GM19395 (cell line): Measurements from ENCODE around the gene FARP1.

Source experiments
- ATAC-seq: cut with Tn5 transposase; IDR thresholded peaks from one replicate; pipeline ENCODE4 v1.9.1; 2021; ENCODE audit warnings: mild to moderate bottlenecking, moderate library complexity; ENCODE audit not compliant: unreplicated experiment

The FARP1 gene

DNA sequence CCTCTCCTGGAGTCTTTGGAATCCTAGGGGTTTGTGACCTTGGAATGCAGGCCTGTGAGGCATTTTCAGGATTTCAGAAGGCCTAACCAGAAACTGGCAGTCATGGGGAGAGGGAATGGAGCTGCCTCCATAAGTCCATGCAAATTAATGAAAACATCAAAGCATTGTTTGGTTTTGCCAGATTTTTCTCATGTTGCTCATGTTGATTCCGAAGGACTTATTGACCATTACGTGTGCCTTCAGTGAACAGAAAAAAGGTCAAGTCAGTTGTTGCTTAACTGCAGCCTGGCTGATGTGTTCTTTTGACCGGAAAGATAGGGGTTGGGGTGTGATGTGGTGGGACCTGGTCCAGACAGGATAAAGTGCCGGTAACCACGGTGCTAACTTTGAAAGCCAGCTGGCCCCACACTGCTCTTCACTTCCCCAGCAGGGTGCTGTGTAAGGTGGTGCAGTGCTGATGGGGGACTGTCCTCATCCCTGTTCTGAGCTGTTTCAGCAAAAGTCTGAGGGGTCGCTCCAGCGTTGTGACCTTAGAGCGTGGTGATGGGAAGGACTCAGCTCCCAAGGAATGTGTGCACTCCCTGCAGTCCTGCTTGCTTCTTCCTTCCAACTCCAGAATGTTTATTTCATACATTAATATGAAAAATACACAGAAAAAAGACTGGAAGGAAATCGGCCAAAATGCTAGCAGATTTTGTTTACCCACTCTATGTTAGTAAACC lies 30.7 kb downstream of the FARP1 start:
- ATAC-seq, result no peak

DNA sequence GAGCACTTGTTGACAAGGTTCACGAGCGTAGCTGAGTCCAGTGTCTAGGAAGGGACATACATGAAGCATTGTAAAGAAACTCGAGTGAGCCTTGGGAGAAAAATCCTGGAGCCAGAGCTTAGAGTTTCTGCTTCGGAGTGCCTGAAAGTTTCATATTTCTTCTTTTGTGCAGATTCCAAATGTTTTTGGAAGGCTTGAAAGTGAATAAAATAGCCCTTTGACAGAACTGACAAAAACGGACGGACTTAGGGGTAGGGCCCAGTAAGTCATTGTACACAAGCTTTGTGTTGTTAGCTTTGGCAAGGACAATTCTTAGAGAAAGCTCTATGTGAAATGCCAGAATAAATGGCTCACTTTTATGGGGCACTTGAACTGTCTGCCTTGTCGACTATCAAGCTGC lies 31.4 kb downstream of the FARP1 start:
- no peak for ATAC-seq

DNA sequence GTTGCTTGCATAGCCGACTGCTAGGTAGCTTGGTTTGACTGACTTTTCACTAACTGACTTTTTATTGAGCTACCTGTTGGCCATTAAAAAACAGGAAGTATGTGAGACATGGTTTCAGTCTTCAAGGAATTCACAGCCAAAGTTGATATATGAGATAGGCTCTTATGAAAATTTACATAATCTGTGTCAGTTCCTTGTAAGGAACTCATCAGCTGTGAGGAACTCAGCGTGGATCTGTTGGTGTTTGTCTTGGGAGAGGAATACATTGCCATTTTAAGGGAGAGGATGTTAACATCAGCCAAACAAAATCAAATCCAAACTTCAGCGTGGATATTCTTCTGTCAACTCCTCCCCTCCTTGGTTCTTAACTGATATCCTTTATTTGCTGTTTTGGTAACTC lies 32.1 kb downstream of the FARP1 start:
- ATAC-seq, result no peak

DNA sequence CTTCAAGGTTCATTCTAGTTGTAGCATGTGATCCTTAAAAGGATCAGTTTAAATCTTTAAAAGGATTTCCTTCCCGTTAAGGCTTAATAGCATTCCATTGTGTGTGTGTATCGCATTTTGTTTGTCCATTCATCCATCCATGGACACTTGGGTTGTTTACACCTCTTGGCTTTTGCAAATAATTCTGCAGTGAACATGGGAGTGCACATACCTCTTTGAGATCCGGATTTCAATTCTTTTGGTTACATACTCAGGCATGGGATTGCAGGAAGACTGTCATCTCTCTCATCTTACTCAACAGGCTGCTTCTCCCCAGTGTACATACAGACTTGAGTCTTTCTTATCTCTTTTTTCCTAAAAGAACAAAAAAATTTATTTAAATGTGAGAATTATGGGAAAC lies 32.9 kb downstream of the FARP1 start:
- ATAC-seq, result no peak

DNA sequence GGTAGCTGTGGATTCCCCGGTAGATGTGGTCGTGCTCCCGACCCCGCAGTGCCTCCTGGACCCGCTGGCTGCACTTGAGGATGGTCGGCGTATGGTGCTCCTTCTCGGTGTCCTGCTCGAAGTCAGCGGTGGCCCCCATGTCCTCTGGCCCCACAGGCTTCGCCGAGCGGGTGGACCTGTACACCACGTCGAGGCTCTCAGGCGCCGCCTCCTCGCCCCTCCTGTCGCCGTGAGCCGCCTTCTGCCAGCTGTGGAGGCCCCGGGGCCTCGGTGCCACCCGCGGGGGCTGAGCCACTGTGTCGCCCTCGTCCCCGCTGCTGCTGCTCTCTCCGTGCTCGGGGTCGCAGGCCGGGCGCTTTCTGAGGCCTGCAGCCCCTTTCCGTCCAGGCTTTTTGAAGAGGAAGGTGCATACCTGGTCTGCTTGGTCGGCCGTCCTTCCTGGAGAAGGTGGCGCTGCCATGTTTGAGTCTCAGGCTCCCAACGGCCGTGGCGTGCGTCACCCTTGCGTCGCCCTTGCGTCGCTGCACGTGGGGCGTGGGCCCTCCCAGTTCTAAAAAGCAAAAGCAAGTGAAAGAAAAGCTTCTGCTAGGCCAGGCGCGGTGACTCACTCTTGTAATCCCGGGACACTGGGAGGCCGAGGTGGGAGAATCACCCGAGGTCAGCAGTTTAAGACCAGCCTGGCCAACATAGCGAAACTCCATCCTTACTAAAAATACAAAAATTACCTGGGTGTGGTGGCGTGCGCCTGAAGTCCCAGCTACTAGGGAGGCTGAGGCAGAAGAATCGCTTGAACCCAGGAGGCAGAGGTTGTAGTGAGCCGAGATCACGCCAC lies 34.1 kb downstream of the FARP1 start, which contains the start of gene RNF113B:
RNF113B (minus strand) TSS at position 493 of the 832 bp plus-strand sequence; CDS start at position 460, 33 bp downstream.
- ATAC-seq, result no peak

DNA sequence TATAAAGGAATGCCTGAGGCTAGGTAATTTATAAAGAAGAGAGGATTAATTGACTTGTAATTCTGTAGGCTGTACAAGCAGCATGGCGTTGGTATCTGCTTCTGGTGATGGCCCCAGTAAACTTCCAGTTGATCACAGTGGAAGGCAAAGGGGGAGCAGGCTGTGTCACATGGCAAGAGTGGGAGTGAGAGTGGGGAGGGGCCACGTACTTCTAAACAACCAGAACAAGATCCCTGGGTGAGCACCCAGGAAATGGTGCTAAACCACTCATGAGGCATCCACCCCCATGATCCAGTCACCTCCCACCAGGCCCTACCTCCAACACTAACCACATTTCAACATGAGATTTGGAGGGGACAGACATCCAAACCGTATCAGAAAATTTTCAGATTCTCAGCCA lies 37.2 kb downstream of the FARP1 start:
- ATAC-seq, result no peak

DNA sequence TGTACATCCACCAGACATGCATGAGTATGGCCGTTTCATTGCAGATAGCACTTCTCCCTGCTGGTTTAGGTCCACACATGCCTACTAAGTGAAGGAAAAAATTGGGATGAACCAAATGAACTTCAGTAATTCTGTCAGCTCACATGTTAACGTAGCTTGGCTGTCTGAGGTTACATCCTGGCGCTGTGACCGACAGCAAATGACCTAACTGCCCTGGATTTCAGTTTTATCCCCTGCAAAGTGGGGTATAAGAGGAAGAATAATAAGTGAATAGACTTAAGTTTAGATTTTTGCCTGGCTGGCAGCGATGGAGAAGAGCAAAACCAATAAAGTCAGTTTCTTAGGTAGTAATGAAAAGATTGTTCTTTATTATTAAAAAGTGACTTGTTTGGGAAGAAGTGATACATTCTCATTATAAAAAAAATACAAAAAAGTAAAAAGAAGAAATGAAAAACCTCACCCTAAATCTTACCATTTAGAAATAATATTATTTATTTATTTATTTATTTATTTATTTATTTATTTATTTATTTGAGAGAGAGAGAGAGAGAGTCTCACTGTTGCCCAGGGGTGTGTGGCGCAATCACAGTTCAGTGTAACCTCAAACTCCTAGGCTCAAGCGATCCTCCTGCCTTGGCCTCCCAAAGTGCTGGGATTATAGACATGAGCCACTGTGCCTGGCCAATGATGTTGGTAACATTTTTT lies 38.4 kb downstream of the FARP1 start:
- ATAC-seq, result no peak

DNA sequence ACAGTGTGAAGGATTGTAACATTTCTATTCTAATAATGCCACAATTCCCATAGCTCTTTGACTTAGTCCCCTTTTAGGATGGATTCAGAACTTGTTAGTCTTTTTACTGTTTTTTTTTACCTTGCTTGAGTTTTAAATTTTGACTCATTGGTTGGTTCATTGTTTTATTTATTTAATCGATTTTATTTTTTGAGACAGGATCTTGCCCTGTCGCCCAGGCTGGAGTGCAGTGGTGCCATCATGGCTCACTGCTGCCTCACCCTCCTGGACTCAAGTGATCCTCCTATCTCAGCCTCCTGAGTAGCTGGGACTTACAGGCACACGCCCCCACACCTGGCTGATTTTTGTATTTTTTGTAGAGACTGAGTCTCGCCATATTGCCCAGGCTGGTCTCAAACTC lies 39.3 kb downstream of the FARP1 start:
- no peak for ATAC-seq

DNA sequence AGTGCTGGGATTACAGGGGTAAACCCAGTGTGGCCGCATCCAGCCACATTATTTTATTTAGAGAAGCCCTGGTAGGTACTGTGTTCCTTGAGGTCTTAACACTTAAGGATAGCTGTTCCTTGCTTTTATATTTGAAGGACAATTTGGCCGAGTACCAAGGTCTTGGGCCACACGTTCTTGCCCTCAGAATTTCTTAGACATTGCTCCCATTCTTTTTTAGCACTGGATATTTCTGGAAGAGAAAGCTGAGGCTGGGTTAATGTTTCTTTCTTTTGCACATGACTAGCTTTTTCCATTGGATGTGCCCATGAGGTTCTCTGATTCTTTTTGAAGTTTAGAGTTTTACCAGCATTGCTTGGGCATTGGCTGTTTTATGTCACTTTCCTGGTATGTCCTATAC lies 39.7 kb downstream of the FARP1 start:
- ATAC-seq, result no peak

DNA sequence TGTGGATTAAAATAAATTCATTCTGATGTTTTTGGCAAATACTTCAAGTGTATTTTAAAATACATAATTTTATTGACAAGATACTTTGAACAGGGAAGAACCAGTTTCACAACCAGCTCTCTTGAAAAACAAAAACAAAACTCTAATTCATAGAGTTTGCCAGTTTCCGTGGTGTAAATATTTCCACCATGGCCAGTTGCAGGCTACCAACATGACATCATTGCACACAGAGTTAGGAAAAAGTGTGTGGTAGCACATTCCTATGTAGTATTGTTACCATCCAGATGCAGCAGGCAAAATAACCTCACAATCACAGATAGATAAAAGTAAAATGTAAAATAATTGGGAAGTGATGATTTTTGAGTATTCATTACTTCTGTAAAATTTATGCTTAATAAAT lies 41.9 kb downstream of the FARP1 start:
- no peak for ATAC-seq

DNA sequence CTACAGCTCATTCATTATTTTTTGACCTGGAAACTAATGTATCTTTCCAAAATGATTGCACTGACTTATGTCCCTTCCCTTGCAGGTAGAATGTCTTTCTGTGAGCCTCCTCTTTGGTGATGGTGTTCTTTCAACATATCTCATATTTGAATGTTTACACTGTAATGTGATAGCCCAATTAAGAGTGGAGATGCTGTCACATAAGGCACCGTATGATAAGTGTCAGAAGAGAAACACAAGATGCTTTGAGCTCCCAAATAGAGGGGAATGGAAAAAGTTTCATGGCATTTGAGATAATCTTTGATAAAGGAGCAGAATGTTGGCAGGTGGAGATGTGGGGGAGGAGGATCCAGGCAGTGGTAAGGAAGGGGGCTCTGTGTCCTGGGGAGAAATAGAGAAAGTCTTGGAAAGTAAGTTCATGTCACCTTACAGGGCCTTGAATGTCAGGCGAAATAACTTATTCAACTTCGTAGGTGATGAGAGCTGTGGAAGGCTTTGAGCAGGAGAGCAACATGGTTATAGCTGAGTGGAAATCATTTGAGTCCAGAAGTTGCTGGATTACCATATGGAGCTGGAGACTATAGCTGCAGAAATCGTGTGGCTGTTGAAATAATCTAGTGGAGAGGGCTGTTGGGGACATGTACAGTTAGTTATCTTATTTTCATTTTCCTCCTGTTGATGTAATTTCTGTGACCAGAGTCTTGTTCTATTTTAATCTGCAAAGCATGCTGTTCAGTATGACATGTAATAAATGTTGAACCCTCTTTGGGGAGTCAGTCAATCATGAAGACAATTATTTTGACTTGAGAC lies 44.5 kb downstream of the FARP1 start:
- no peak for ATAC-seq

DNA sequence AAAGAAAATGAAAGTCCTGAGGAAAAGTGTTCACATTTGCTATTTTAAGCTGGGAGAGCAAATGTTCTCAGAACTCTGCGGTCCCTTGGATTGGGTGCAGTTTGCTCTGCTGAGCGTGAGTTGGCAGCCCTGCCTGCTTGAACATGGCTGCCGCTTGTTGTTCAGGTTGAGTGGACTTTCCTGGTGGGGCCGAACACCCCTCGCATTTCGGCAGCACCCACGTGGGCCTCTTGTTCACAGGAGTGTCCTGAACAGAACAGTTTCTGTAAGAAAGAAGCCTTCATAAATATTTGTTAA lies 45.0 kb downstream of the FARP1 start:
- no peak for ATAC-seq

DNA sequence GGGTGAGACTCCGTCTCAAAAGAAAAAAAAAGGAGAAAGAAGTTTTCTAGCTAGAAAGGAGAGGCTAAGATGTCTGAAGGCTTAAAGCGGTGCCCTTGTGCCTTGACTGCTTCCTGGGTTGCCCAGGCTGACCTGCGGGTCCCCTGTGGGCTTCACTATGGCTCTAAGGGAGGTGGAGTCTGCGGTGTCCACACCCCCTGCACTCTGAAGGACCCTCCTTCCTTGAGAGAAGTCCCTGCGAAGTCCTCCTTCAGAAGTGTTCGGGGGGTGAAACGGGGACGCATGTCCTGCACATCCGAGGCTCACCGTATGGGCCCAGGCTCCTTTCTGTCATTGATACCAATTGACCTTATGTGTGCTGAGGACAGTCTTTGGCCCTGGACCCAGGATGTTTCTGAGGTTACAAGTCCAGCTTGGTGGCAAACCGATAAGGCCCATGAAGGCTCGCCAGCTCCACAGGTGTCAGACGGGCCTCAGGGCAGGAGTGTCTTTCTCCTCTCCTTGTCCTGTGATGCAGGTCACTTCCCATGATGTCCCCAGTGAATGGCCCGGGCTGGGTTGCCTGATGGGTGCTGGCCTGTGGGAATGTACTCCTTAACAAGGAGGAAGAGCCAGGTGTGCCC lies 45.8 kb downstream of the FARP1 start:
- no peak for ATAC-seq

DNA sequence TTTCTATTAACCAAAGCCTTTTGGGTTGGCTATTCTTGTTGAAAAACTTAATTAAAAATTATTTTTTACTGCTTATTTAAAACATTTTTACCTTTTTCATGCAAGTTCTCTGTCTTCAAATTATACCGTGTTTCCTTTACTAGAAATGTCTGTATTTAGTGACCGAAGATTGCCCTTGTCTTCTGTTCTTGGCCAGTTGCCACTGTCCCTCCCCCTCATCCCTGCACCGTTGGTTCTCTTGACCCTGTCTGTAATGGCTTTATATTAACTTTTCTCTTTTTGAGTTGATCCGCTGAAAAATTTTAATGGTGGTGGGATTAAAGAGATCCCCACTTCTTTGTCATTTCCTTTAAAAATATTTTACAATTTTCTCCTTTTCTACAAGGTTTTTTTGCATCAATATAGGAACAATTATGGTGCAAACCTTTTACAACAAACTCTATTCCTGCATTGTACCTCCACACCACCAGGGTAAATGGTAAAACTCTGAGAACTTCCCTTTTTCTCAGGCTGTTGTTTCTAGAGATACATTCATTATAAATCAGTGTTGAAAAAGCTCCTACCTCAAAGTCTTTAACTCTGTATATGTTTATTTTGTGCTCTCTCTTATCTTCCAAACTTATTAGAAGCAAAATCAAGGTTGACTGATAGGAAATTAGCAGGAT lies 47.1 kb downstream of the FARP1 start:
- no peak for ATAC-seq

DNA sequence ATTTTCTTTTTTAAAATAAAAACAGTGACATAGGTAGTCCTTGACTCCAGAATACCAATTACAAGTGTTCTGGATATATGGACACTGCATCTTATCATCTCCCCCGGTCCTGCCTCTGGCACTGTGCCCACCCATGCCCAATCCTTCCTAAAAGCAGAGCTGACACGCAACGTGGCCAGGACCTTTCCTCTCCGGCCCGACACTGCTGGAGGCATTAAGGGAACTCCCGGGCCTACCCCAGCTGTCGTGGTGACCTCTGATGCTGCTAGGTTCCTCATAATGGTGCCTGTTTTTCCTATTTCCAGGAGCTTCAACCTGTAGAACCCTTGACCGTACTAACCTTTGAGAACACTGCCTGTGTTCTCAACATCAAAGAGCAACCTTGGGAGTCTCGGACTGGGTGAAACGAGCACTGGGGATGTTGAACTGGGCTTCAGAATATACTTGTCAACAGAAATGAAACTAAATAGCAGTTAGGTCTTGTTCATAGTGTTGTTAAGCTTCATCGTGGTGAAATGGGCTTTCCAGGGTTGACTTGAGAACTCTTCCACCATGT lies 48.1 kb downstream of the FARP1 start:
- ATAC-seq, result no peak

DNA sequence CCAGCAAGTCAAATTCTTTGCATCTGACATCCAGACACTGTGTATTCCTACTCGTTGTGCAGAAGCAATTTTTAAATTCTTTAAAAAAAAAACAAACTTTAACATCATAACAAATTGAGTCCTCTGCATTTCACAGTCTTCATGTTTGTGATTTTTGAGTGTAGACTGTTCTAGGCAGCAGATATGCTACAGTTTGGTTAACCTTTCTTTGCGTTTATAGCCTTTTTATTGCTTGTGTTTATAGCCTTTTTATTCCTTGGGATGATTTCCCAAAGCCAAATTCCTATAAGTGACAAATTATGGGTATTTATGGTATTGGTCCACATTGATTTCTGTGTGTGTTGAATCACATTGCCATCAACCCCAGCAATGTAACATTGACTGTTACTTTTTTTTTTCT lies 49.1 kb downstream of the FARP1 start:
- no peak for ATAC-seq

DNA sequence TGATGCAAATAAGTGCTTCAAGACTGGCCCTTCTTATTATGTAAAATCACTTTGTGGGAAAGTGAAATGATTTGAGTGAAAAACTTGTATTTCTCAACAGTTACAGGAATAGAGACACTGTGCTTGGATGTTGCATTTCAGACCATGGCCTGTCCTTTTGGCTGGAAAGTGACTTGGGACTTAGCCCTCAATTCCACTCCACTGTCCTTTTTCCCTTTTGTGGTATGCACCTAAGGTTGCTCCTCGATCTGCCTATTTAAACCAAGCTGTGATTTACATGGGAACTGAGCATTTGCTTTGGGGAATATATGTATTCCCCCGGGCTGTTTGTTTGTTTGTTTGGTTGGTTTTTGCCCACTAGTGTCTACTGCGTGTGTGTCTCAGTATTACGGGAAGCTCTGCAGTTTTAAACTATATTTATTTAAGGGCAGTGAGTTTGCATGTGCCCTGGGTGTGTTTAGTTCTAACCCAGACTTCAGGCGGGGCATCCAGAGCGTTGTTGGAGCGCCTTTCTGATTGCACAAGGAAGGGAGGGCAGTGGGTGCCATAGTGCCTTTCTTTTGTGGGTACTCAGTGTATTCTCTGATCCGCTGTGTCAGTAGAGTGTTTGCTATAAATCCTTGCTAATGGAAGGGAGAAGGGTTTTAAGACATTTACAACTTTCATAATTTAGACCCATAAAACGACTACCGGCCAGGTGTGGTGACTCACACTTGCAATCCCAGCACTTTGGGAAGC lies 52.3 kb downstream of the FARP1 start:
- no peak for ATAC-seq

DNA sequence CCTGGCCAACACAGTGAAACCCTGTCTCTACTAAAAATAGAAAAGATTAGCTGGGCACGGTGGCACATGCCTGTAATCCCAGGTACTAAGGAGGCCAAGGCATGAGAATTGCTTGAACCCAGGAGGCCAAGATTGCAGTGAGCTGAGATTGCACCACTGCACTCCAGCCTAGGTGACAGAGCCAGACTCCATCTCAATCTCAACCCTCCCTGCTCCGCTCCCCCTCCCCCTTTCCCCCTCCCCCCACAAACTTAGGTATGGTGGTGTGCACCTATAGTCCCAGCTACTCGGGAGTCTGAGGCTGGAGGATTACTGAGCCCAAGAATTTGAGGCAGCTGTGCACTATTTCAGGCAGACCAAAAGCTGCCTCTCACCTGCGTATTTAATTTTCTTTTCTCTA lies 55.8 kb downstream of the FARP1 start:
- no peak for ATAC-seq

DNA sequence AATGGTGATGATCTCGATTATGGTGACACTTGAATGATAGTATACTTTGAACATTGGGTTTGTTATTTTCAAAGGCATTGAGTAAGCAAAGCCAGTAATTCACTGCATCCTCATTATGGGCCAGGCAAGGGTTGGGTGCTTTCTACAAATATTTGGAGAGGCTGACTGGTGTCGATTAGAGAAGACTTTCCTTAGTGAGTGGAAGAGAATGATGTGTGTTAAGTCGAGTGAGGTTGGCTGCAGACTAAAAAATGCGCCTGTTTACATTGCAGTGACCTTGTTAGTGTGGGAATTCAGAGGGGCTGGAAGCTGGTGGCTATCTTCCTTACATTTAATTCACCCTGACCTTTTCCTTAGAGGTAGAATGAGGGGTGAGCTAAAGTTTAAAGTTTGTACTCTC lies 56.6 kb downstream of the FARP1 start:
- no peak for ATAC-seq
